GM23338 (cell line): ENCODE measurements around the gene ILDR2. TPM values are rescaled to one million over a fixed set of nuclear protein-coding genes. Genes with fewer than 3 reads are reported as not detected.

Experiments used
- ATAC-seq: fragments of 200-7000 bp; cut with Tn5 transposase; 3 replicates; pipeline ENCODE4 v1.9.1; 2020
- DNase-seq: peaks from one replicate; pipeline ENCODE4 v3.0.0-alpha.2; 2015; ENCODE audit warnings: low spot score
- H2AFZ ChIP-seq: fragments of 200-600 bp; sonication (generic); 2 replicates; pipeline ENCODE4 v1.8.0; 2016; ENCODE audit warnings: antibody characterized with exemption, mild to moderate bottlenecking, moderate library complexity
- H3F3A ChIP-seq: fragments of 200-600 bp; sonication (generic); replicated peaks from 2 replicates; pipeline ENCODE4 v1.8.0; 2017; ENCODE audit warnings: antibody characterized with exemption, mixed run types, low read depth
- H3K27ac ChIP-seq: fragments of 200-600 bp; sonication (generic); 2 replicates; pipeline ENCODE4 v1.6.1; 2016; ENCODE audit warnings: low read depth
- H3K27me3 ChIP-seq: fragments of 200-600 bp; sonication (generic); 2 replicates; pipeline ENCODE4 v1.8.0; 2016; ENCODE audit warnings: mild to moderate bottlenecking, mixed run types, moderate library complexity; ENCODE audit not compliant: insufficient read depth
- H3K36me3 ChIP-seq: fragments of 200-600 bp; sonication (generic); 2 replicates; pipeline ENCODE4 v1.8.0; 2016; ENCODE audit warnings: mild to moderate bottlenecking; ENCODE audit not compliant: insufficient read depth
- H3K4me1 ChIP-seq: fragments of 200-600 bp; sonication (generic); 2 replicates; pipeline ENCODE4 v1.8.0; 2016; ENCODE audit warnings: mild to moderate bottlenecking, moderate library complexity; ENCODE audit not compliant: insufficient read depth
- H3K4me2 ChIP-seq: fragments of 200-600 bp; sonication (generic); 2 replicates; pipeline ENCODE4 v1.7.1; 2017; ENCODE audit warnings: mixed run types
- H3K4me3 ChIP-seq: fragments of 200-600 bp; sonication (generic); 2 replicates; pipeline ENCODE4 v1.6.1; 2016; ENCODE audit warnings: mixed run types
- H3K79me2 ChIP-seq: fragments of 200-600 bp; sonication (generic); replicated peaks from 2 replicates; pipeline ENCODE4 v1.8.0; 2017; ENCODE audit warnings: mild to moderate bottlenecking; ENCODE audit not compliant: insufficient read depth
- H3K9me2 ChIP-seq: fragments of 200-600 bp; sonication (generic); 2 replicates; pipeline ENCODE4 v1.8.0; 2017; ENCODE audit not compliant: insufficient read depth
- H4K20me1 ChIP-seq: fragments of 200-600 bp; sonication (generic); replicated peaks from 2 replicates; pipeline ENCODE4 v1.8.0; 2017; ENCODE audit warnings: mild to moderate bottlenecking; ENCODE audit not compliant: insufficient read depth
- H3K27ac Mint-ChIP-seq: 2 replicates; pipeline ENCODE4 v1.8.0; 2020; ENCODE audit warnings: inconsistent platforms, mild to moderate bottlenecking, moderate library complexity, mixed read lengths
- H3K27me3 Mint-ChIP-seq: 3 replicates; pipeline ENCODE4 v1.8.0; 2022; ENCODE audit warnings: low read depth, mild to moderate bottlenecking, moderate library complexity, mixed read lengths, inconsistent platforms; ENCODE audit not compliant: insufficient read depth, poor library complexity
- H3K36me3 Mint-ChIP-seq: 3 replicates; pipeline ENCODE4 v1.8.0; 2021; ENCODE audit warnings: low read depth, mild to moderate bottlenecking, inconsistent platforms, moderate library complexity, mixed read lengths
- H3K4me1 Mint-ChIP-seq: 3 replicates; pipeline ENCODE4 v1.8.0; 2020; ENCODE audit warnings: mild to moderate bottlenecking, inconsistent platforms, mixed read lengths
- H3K4me3 Mint-ChIP-seq: 3 replicates; pipeline ENCODE4 v1.8.0; 2021; ENCODE audit warnings: moderate library complexity, mild to moderate bottlenecking, inconsistent platforms, mixed read lengths
- H3K9me3 Mint-ChIP-seq: 3 replicates; pipeline ENCODE4 v1.8.0; 2020; ENCODE audit warnings: moderate library complexity, mild to moderate bottlenecking, inconsistent platforms, mixed read lengths
- CREB1 ChIP-seq: fragments of 250-450 bp; sonication (Bioruptor Pico); IDR thresholded peaks from 2 replicates; pipeline ENCODE4 v1.5.0; 2020; ENCODE audit warnings: low read depth, mild to moderate bottlenecking, moderate library complexity
- ETS1 ChIP-seq: IDR thresholded peaks from 2 replicates; pipeline ENCODE4 v1.6.1; 2016; ENCODE audit warnings: antibody characterized with exemption
- EZH2 ChIP-seq: fragments of 200-600 bp; sonication (generic); IDR thresholded peaks from one replicate; pipeline ENCODE4 v1.8.0; 2017; ENCODE audit warnings: antibody characterized with exemption, mild to moderate bottlenecking, low read depth; ENCODE audit not compliant: unreplicated experiment
- EZH2phosphoT487 ChIP-seq: fragments of 200-600 bp; sonication (generic); IDR thresholded peaks from one replicate; pipeline ENCODE4 v1.8.1; 2018; ENCODE audit warnings: antibody characterized with exemption; ENCODE audit not compliant: unreplicated experiment
- JUNB ChIP-seq: IDR thresholded peaks from one replicate; pipeline ENCODE4 v1.6.1; 2016; ENCODE audit warnings: antibody characterized with exemption; ENCODE audit not compliant: unreplicated experiment
- NANOG ChIP-seq: IDR thresholded peaks from 2 replicates; pipeline ENCODE4 v1.6.1; 2016; ENCODE audit warnings: antibody characterized with exemption, borderline replicate concordance
- POLR2AphosphoS5 ChIP-seq: IDR thresholded peaks from 2 replicates; pipeline ENCODE4 v1.6.1; 2016; ENCODE audit warnings: antibody characterized with exemption, low read depth
- REST ChIP-seq: IDR thresholded peaks from one replicate; pipeline ENCODE4 v1.6.1; 2018; ENCODE audit warnings: antibody characterized with exemption; ENCODE audit not compliant: unreplicated experiment
- STAT1 ChIP-seq: IDR thresholded peaks from one replicate; pipeline ENCODE4 v1.6.1; 2016; ENCODE audit warnings: antibody characterized with exemption; ENCODE audit not compliant: unreplicated experiment
- ZNF114 ChIP-seq: fragments of 250-450 bp; sonication (Bioruptor Pico); IDR thresholded peaks from 2 replicates; pipeline ENCODE4 v1.5.0; 2020; ENCODE audit warnings: mild to moderate bottlenecking, moderate library complexity
- ZNF331 ChIP-seq: fragments of 250-450 bp; sonication (Bioruptor Pico); IDR thresholded peaks from 2 replicates; pipeline ENCODE4 v1.5.0; 2020; ENCODE audit warnings: low read depth, mild to moderate bottlenecking, moderate library complexity
- ZNF462 ChIP-seq: fragments of 250-450 bp; sonication (Bioruptor Pico); IDR thresholded peaks from 2 replicates; pipeline ENCODE4 v1.5.0; 2020; ENCODE audit warnings: mild to moderate bottlenecking, moderate library complexity
- polyA plus RNA-seq: library from polyadenylated mRNA; unstranded; fragments of >200 nt; fragmentation: Nextera tagmentation; extraction: Ambion mirVana; gene quantifications from 2 replicates; pipeline ENCODE4 v1.2.1, GENCODE V29; 2016
- total RNA-seq: library from RNA; depleted of rRNA; stranded (reverse); fragments of >200 nt; shearing (Covaris generic); gene quantifications from 2 replicates; pipeline ENCODE4 v1.2.3, GENCODE V29; 2014
- TF ChIP-seq, protein P1 (sequence below), 2 experiments: fragments of 200-600 bp in 1 of 2; sonication (generic) in 1 of 2; conservative IDR thresholded peaks; 2 replicates each; pipeline versions ENCODE4 v1.5.1 to v1.6.1; 2016 to 2017; ENCODE audit warnings: antibody characterized with exemption in 2 of 2, low read depth in 2 of 2, mild to moderate bottlenecking in 2 of 2, moderate library complexity in 1 of 2

The ILDR2 gene
- total and polyA plus RNA-seq, 2 experiments from 2014 or later: 0.27 to 2.4 TPM

GRCh38 chr1:166869318-166870099 is 105.8 kb downstream of the ILDR2 start:
- Histone ChIP-seq H2AFZ (no peak overlapping the region), H3K27me3 (no peaks in the 10 kb centered on the region), H4K20me1 (peaks cover 35% of the 10 kb centered on the region), H3K9me2 (no peaks in the 10 kb centered on the region), H3K27ac (no peak overlapping the region), H3F3A (no peaks in the 10 kb centered on the region), H3K4me2 (no peak overlapping the region), H3K4me3 (no peak overlapping the region), H3K4me1 (peaks cover 1% of the 10 kb centered on the region; the same call in 1 of the 2 replicates), H3K36me3 (peaks cover 11% of the 10 kb centered on the region; the same call in 1 of the 2 replicates), H3K79me2 (peaks cover 74% of the 10 kb centered on the region)
- DNase-seq (no peak), ATAC-seq (no peak)
- Mint-ChIP-seq H3K4me1 (peaks cover 15% of the 10 kb centered on the region; the same call in 2 of the 3 replicates), H3K27me3 (peaks cover 2% of the 10 kb centered on the region), H3K27ac (no peak overlapping the region), H3K36me3 (peaks cover 48% of the 10 kb centered on the region), H3K9me3 (no peaks in the 10 kb centered on the region), H3K4me3 (no peak overlapping the region)
- no peak for TF ChIP-seq ETS1
- no peak for TF ChIP-seq ZNF462
- no peak for TF ChIP-seq ZNF114 (CRISPR knock-in tag)
- TF ChIP-seq JUNB: no peak
- TF ChIP-seq REST: no peak
- TF ChIP-seq CREB1 (CRISPR knock-in tag): no peak
- TF ChIP-seq, protein P1, sequence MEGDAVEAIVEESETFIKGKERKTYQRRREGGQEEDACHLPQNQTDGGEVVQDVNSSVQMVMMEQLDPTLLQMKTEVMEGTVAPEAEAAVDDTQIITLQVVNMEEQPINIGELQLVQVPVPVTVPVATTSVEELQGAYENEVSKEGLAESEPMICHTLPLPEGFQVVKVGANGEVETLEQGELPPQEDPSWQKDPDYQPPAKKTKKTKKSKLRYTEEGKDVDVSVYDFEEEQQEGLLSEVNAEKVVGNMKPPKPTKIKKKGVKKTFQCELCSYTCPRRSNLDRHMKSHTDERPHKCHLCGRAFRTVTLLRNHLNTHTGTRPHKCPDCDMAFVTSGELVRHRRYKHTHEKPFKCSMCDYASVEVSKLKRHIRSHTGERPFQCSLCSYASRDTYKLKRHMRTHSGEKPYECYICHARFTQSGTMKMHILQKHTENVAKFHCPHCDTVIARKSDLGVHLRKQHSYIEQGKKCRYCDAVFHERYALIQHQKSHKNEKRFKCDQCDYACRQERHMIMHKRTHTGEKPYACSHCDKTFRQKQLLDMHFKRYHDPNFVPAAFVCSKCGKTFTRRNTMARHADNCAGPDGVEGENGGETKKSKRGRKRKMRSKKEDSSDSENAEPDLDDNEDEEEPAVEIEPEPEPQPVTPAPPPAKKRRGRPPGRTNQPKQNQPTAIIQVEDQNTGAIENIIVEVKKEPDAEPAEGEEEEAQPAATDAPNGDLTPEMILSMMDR (conservative IDR thresholded peaks at IDR 0.05; ENCODE audit: low read depth in 2 of 2): no peak
- TF ChIP-seq POLR2AphosphoS5: no peak
- TF ChIP-seq EZH2: no peak
- TF ChIP-seq STAT1: no peak
- no peak for TF ChIP-seq ZNF331
- TF ChIP-seq NANOG: no peak
- TF ChIP-seq EZH2phosphoT487: no peak
